ENCODE measurements around the gene F8A1. TPM values are rescaled to one million over a fixed set of nuclear protein-coding genes. Genes with fewer than 3 reads are reported as not detected.

Gene F8A1
- total RNA-seq, 1 donor from 2014 or later = 3.7 TPM

MicroRNAs encoded within 50 kb of the gene (microRNA counts, 767-probe panel; counts per million panel counts)
- microRNA hsa-miR-1184 = not detected

Small RNA genes within 50 kb of the gene (microRNA-seq; reads per million reads assigned to microRNA genes)
- gene MIR1184-1 = not detected

Other genes with a start within 250 kb of the F8A1 start
- not detected in 2 replicates for gene CTAG2, start 232.8 kb upstream of the F8A1 start, total RNA-seq
- 7.3 TPM in 2 replicates for gene GAB3, start 135.3 kb upstream of the F8A1 start, total RNA-seq
- gene DKC1, start 123.5 kb upstream of the F8A1 start, total RNA-seq = 33.6 and 40.7 TPM in 2 replicates
- 10.6 and 11.2 TPM in 2 replicates for gene MPP1, start 80.9 kb upstream of the F8A1 start, total RNA-seq
- not detected in 2 replicates for gene SMIM9, start 51.7 kb upstream of the F8A1 start, total RNA-seq
- 4.1 and 9.3 TPM in 2 replicates for gene F8, start 136.4 kb downstream of the F8A1 start, total RNA-seq
- 73.3 and 86.8 TPM in 2 replicates for gene FUNDC2, start 140.5 kb downstream of the F8A1 start, total RNA-seq
- gene CMC4, start 184.8 kb downstream of the F8A1 start, total RNA-seq = 17.4 and 25.2 TPM in 2 replicates
- 0.68 and 1.1 TPM in 2 replicates for gene MTCP1, start 184.8 kb downstream of the F8A1 start, total RNA-seq
- 8.0 and 9.5 TPM in 2 replicates for gene BRCC3, start 185.2 kb downstream of the F8A1 start, total RNA-seq

Data from myocyte (in vitro differentiated cells).